Mucosa of stomach (tissue), 1 donor: ENCODE results near the gene RALGAPA1.
"Not testable (repeated sequence)": the region's sequence is repeated elsewhere in the genome, so short reads cannot be mapped to it uniquely, and the experiment has no call there.

Experiments
- H3K27me3 ChIP-seq: one replicate; pipeline ENCODE4 v1.7.0; 2013; ENCODE audit warnings: mild to moderate bottlenecking, low read length; ENCODE audit not compliant: control insufficient read depth, insufficient read depth
- H3K36me3 ChIP-seq: one replicate; pipeline ENCODE4 v1.7.0; 2013; ENCODE audit warnings: low read length; ENCODE audit not compliant: control insufficient read depth, insufficient read depth
- H3K4me1 ChIP-seq: one replicate; pipeline ENCODE4 v1.7.0; 2013; ENCODE audit warnings: mild to moderate bottlenecking, low read length; ENCODE audit not compliant: control insufficient read depth, insufficient read depth
- H3K4me3 ChIP-seq: one replicate; pipeline ENCODE4 v1.7.0; 2013; ENCODE audit warnings: low read length
- H3K9ac ChIP-seq: one replicate; pipeline ENCODE4 v1.7.0; 2013; ENCODE audit warnings: mild to moderate bottlenecking, low read length, moderate library complexity
- H3K9me3 ChIP-seq: one replicate; pipeline ENCODE4 v1.7.0; 2013; ENCODE audit warnings: mild to moderate bottlenecking, low read length, moderate library complexity; ENCODE audit not compliant: control insufficient read depth
- donor health status: Pancreatic carcinoma.

RALGAPA1 gene

DNA sequence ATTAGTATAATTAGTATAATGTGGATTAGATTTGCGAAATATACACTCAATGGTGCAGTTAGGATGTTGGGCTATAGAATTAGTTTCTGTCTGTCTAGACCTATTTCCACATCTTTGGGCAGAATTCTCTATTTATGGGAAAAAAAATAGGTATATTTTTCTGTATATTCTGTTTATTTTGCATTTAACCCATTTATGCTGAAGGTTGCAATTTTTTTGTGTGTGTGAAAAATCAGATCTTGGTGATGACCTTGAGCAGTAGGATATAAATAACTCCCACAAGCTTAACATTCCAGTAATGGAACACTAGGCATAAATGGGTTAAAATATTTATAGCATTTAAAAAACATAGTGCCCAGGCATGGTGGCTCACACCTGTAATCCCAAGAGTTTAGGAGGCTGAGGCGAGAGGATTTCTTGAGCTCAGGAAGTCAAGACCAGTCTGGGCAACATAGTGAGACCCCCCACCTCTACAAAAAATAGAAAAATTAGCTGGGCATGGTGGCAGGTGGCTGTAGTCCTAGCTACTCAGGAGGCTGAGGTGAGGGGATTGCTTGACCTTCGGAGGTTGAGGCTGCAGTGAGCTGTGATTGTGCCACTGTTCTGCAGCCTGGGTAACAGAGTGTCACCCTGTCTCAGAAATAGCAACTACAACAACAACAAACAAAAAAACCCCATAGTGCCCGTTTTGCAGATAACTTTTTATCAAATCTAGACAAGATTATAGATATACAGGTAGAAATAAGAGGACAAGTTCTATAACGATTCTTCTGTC, 26.3 kb upstream of the RALGAPA1 start:
- H3K4me3 ChIP-seq: no peak overlapping the region
- no peaks in the 10 kb centered on the region for H3K36me3 ChIP-seq
- H3K4me1 ChIP-seq: no peaks in the 10 kb centered on the region
- no peaks in the 10 kb centered on the region for H3K9me3 ChIP-seq
- no peak overlapping the region for H3K9ac ChIP-seq
- H3K27me3 ChIP-seq: no peaks in the 10 kb centered on the region

DNA sequence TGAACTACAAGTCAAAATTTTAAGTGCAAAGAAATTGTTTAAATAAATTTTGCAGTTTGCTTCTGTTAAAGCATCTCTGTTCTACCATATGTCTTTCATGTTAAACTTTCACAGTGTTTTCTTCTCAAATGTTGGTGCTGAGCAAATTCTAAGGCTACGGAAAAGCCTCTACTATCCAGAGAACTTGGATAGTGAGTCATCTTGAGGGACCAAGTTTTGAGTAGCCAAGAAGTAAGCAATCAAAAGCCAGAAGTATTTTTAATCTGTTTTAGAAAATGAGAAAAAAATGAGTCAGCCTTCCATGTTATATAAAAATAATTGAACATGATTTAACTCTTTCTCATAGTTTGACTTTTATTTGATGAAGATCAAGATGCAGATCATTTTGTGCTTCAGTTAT, 20.4 kb upstream of the RALGAPA1 start:
- Histone ChIP-seq H3K9ac (no peak overlapping the region), H3K4me1 (no peaks in the 10 kb centered on the region), H3K4me3 (no peak overlapping the region), H3K9me3 (no peaks in the 10 kb centered on the region), H3K27me3 (no peaks in the 10 kb centered on the region), H3K36me3 (no peaks in the 10 kb centered on the region)

- Histone ChIP-seq H3K4me3 (no peak overlapping the region), H3K9ac (no peak overlapping the region), H3K36me3 (no peaks in the 10 kb centered on the region)
These were observed 18.8 kb upstream of the RALGAPA1 start for GRCh38 chr14:35827678-35828472.

GRCh38 chr14:35826952-35827416, 17.9 kb upstream of the RALGAPA1 start:
- peak overlapping the region; percentile 58 for H3K9ac ChIP-seq
- H3K9me3 ChIP-seq: no peaks in the 10 kb centered on the region
- peaks cover 3% of the 10 kb centered on the region for H3K4me1 ChIP-seq
- H3K27me3 ChIP-seq: no peaks in the 10 kb centered on the region
- no peaks in the 10 kb centered on the region for H3K36me3 ChIP-seq
- peak overlapping the region; percentile 75 for H3K4me3 ChIP-seq

More at GRCh38 chr14:35827678-35828472, 18.8 kb upstream of the RALGAPA1 start:
- Histone ChIP-seq H3K27me3 (no peaks in the 10 kb centered on the region), H3K4me1 (no peaks in the 10 kb centered on the region), H3K9me3 (no peaks in the 10 kb centered on the region)

DNA sequence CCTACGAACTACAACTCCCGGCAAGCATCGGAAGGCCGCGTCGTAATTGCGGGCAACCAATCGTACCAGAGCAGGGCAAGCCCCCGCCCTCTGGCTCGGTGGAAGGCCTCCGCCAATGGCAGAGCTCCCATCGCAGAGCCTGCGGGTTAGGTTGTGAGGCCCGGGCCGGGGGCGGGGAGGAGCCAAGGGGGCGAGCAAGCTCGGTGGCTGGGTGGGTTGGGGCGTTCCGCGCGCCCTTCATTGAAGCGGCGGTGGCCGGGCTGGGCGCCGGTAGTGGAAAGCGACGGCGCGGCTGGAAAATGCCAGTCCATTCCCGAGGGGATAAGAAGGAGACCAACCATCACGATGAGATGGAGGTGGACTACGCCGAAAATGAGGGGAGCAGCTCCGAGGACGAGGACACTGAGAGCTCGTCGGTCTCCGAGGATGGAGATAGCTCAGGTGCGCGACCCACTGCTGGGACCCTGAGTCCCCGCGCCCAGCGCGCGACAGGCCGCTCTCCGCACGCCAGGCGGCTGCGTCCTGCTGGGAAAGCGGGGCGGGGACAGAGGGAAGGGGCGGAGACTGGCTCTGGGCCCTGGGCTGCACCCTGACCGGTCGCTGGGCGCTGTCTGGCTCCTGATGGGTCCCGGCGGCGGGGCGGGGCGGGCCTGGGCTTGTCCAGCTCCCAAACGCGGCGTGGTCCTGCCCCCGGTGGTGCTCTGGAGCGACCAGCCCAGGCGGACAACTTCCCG, 17.3 kb upstream of the RALGAPA1 start, which contains the start of gene BRMS1L:
Gene BRMS1L (plus strand): TSS at position 121 of the 734 bp plus-strand sequence. CDS start 179 bp downstream, at position 300.
- H3K9ac ChIP-seq: peak within 1 kb of the TSS; percentile 94
- peaks cover 4% of the 10 kb centered on the region for H3K4me1 ChIP-seq
- no peaks in the 10 kb centered on the region for H3K36me3 ChIP-seq
- H3K27me3 ChIP-seq: no peaks in the 10 kb centered on the region
- no peaks in the 10 kb centered on the region for H3K9me3 ChIP-seq
- peak within 1 kb of the TSS; percentile 75 for H3K4me3 ChIP-seq

DNA sequence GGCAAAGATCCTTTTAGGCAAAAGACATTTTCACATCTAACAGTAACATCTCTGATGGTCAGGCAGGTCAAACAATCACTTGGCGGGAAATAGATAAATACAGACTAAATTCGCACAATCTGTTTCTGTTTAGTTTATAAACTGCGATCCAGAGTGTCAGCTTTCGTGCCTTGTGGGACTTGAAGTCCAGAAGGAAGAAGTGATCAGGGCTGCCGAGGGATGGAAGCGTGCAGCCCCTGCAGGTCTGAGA, 16.8 kb upstream of the RALGAPA1 start:
- peak overlapping the region; percentile 75 for H3K4me3 ChIP-seq
- H3K36me3 ChIP-seq: no peaks in the 10 kb centered on the region
- H3K9me3 ChIP-seq: no peaks in the 10 kb centered on the region
- no peaks in the 10 kb centered on the region for H3K27me3 ChIP-seq
- H3K9ac ChIP-seq: no peak overlapping the region
- H3K4me1 ChIP-seq: peaks cover 4% of the 10 kb centered on the region

GRCh38 chr14:35824446-35825165, 15.5 kb upstream of the RALGAPA1 start:
- not testable (repeated sequence) for H3K9me3 ChIP-seq, H3K4me1 ChIP-seq, H3K9ac ChIP-seq, H3K4me3 ChIP-seq, H3K36me3 ChIP-seq, H3K27me3 ChIP-seq

DNA sequence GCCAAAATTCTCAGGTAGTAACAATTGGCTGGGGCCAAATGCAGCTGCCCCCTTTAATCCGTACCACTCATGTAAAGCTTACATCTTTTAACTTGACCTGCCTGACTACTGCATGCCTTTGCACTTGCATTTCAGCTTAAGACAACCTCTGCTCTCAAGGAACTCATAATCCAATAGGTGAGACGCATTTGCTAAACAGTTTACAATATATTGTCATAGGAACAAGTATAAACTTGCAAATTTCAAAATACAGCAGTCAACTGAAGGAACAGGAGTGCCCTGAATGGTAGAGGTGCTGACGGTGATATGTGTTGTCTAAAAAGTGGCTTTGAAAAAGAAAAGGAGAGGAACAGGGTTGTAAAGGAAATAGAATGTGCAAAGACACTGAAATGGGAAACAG, 13.4 kb upstream of the RALGAPA1 start:
- Histone ChIP-seq H3K9ac (no peak overlapping the region), H3K27me3 (no peaks in the 10 kb centered on the region), H3K9me3 (no peaks in the 10 kb centered on the region), H3K4me3 (no peak overlapping the region), H3K36me3 (no peaks in the 10 kb centered on the region), H3K4me1 (peaks cover 4% of the 10 kb centered on the region)

GRCh38 chr14:35821564-35822411, 12.7 kb upstream of the RALGAPA1 start:
- H3K4me1 ChIP-seq: peaks cover 4% of the 10 kb centered on the region
- no peaks in the 10 kb centered on the region for H3K36me3 ChIP-seq
- H3K9me3 ChIP-seq: no peaks in the 10 kb centered on the region
- no peaks in the 10 kb centered on the region for H3K27me3 ChIP-seq
- H3K9ac ChIP-seq: no peak overlapping the region
- H3K4me3 ChIP-seq: no peak overlapping the region

DNA sequence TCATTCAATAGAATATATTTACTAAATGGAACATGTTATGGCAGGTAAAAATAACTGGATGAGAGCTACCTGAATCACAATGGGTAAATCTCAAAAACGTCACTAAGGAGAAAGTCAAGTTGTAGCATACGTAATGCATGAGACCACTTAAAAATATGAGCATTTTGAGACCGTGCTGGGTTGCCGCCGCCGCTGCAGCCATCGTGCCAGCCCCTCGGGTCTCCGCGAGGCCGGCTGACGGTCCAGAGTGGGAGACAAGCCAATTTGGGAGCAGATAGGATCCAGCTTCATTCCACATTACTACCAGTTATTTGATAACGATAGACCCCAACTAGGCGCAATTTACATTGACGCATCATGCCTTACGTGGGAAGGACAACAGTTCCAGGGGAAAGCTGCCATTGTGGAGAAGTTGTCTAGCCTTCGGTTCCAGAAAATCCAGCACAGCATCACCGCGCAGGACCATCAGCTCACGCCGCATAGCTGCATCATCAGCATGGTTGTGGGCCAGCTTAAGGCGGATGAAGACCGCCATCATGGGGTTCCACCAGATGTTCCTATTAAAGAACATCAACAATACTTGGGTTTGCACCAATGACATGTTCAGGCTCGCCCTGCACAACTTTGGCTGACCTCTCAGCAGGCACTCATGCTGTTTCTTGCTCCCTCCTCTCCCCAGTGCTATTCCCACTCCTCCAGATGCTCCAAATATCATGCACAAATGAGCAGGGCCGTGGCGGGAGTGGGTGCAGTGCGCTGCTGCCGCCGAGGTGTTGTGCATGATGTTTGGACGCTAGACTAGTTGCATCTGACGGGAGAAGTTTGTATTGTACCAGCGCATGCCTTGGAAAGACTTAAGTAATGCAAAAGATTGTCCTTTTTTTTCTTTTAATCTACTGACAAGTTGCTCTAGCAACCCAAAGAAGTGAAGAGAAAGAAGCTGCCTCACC, 10.8 kb upstream of the RALGAPA1 start:
- Histone ChIP-seq H3K4me1 (peaks cover 4% of the 10 kb centered on the region), H3K9me3 (no peaks in the 10 kb centered on the region), H3K27me3 (no peaks in the 10 kb centered on the region)

More for the DNA sequence above, 10.8 kb upstream of the RALGAPA1 start:
- Histone ChIP-seq H3K9ac (no peak overlapping the region), H3K4me3 (no peak overlapping the region), H3K36me3 (no peaks in the 10 kb centered on the region)
